Lower leg skin (tissue), 3 donors: Measurements from ENCODE around the gene DAZ3.
"Not testable (repeated sequence)": the region's sequence is repeated elsewhere in the genome, so short reads cannot be mapped to it uniquely, and the experiment has no call there.

Source experiments
- POLR2A ChIP-seq, 2 donors: fragments of 450-650 bp; IDR thresholded peaks; one replicate each; pipeline ENCODE4 v1.6.1; 2016 to 2017; ENCODE audit warnings: antibody characterized with exemption in 2 of 2, mild to moderate bottlenecking in 1 of 2, moderate library complexity in 1 of 2
- TF ChIP-seq, protein P1 (sequence below), 3 donors: fragments of 450-650 bp; IDR thresholded peaks; one replicate each; pipeline ENCODE4 v1.5.1; 2016; ENCODE audit warnings: antibody characterized with exemption in 3 of 3, mild to moderate bottlenecking in 3 of 3, moderate library complexity in 2 of 3

DNA sequence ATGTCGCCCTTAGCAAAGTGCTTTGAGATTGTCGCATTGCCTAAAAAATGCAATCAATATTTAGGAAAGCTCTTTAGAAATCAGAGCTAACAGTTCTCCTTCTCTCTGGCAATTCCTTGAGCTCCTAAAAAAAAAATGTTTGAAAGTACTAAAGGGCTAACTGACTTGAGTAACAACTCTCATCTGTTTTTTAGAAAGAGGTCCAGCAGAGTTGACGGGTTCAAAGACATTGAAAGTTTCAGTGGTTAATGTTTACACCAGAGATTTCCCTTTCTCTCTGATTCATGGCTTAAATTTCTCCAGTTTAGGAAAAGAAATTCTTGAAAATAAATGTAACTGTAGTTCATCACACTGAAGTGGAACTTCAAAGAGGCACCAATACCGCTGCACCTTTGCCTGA lies 11.9 kb upstream of the DAZ3 start:
- not testable (repeated sequence) for TF ChIP-seq POLR2A (IDR thresholded peaks at IDR 0.05)
- TF ChIP-seq, protein P1, sequence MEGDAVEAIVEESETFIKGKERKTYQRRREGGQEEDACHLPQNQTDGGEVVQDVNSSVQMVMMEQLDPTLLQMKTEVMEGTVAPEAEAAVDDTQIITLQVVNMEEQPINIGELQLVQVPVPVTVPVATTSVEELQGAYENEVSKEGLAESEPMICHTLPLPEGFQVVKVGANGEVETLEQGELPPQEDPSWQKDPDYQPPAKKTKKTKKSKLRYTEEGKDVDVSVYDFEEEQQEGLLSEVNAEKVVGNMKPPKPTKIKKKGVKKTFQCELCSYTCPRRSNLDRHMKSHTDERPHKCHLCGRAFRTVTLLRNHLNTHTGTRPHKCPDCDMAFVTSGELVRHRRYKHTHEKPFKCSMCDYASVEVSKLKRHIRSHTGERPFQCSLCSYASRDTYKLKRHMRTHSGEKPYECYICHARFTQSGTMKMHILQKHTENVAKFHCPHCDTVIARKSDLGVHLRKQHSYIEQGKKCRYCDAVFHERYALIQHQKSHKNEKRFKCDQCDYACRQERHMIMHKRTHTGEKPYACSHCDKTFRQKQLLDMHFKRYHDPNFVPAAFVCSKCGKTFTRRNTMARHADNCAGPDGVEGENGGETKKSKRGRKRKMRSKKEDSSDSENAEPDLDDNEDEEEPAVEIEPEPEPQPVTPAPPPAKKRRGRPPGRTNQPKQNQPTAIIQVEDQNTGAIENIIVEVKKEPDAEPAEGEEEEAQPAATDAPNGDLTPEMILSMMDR (IDR thresholded peaks at IDR 0.05): not testable (repeated sequence)
